Stomach (tissue), 4 donors: ENCODE data around the gene TBX4.

Experiments
- CTCF ChIP-seq, 7 experiments: fragments of 450-650 bp in 4 of 7; fragments of 200-600 bp in 3 of 7; sonication (generic) in 3 of 7; IDR thresholded peaks; one replicate each; pipeline ENCODE4 v1.5.1; 2016 to 2019; ENCODE audit warnings: antibody characterized with exemption in 7 of 7, control low read depth in 2 of 7, mild to moderate bottlenecking in 1 of 7
- EP300 ChIP-seq: sonication (generic); formaldehyde crosslinking; IDR thresholded peaks from one replicate; pipeline ENCODE4 v1.6.1; 2017; ENCODE audit warnings: antibody characterized with exemption
- POLR2A ChIP-seq, 4 donors: fragments of 450-650 bp; IDR thresholded peaks; one replicate each; pipeline ENCODE4 v1.6.1; 2016; ENCODE audit warnings: antibody characterized with exemption in 4 of 4, control low read depth in 2 of 4, mild to moderate bottlenecking in 1 of 4, moderate library complexity in 1 of 4
- POLR2AphosphoS5 ChIP-seq, 3 donors: sonication (generic); formaldehyde crosslinking; IDR thresholded peaks; one replicate each; pipeline ENCODE4 v1.6.1; 2016; ENCODE audit warnings: antibody characterized with exemption in 3 of 3

DNA sequence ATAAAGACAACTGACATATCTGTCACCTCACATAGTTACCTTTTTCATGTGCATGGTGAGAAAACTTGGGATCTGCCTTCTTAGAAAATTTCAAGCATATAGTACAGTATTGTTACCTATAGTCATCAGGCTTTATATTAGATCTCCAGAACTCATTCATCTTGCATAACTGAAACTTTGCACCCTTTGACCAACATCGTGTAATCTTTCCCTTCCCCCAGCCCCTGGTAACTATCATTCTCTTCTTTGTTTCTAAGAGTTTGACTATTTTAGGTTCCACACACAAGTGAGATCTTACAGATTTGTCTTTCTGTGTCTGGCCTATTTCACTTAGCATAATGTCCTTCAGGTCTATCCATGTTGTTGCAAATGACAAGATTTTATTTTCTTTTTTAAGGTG, 22.9 kb upstream of the TBX4 start:
- TF ChIP-seq CTCF (IDR thresholded peaks at IDR 0.05) (no peak), EP300 (no peak), POLR2AphosphoS5 (IDR thresholded peaks at IDR 0.05) (no peak), POLR2A (IDR thresholded peaks at IDR 0.05) (no peak)
